H1 (cell line): Measurements from ENCODE around the gene TTL. TPM values are rescaled to one million over a fixed set of nuclear protein-coding genes. Genes with fewer than 3 reads are reported as not detected.

Experiments used
- CTCF ChIA-PET: fragments of 300-600 bp; sonication (Branson Sonifier 250); formaldehyde crosslinking; loops from one replicate; lab custom pipeline; 2021; ENCODE audit not compliant: partially characterized antibody; lab: Charles Lee
- POLR2A ChIA-PET: fragments of 300-600 bp; sonication (Branson Sonifier 250); formaldehyde crosslinking; loops from one replicate; lab custom pipeline; 2021; ENCODE audit warnings: inconsistent platforms; ENCODE audit not compliant: partially characterized antibody; lab: Charles Lee
- DNase-seq, 2 experiments: peaks; one replicate each; pipeline versions ENCODE4 v3.0.0 to v3.0.0-alpha.2; 2010 to 2022; ENCODE audit warnings: low spot score in 2 of 2, low read depth in 1 of 2, mixed read lengths in 1 of 2
- FAIRE-seq: peaks from 2 replicates; lab custom pipeline; 2011; peaks lifted over from hg19 to GRCh38; lab: Jason Lieb, UNC
- H2AFZ ChIP-seq: 2 replicates; pipeline ENCODE4 v1.8.1; 2012; ENCODE audit warnings: low read length, inconsistent platforms
- H2AK5ac ChIP-seq: 2 replicates; pipeline ENCODE4 v1.6.1; 2013; ENCODE audit warnings: low read depth, low read length
- H2BK120ac ChIP-seq: replicated peaks from 2 replicates; pipeline ENCODE3; 2013; ENCODE audit warnings: low read depth, low read length, inconsistent platforms
- H2BK12ac ChIP-seq: 2 replicates; pipeline ENCODE4 v1.6.1; 2013; ENCODE audit warnings: low read depth, low read length
- H2BK15ac ChIP-seq: 2 replicates; pipeline ENCODE4 v1.6.1; 2013; ENCODE audit warnings: low read length
- H2BK20ac ChIP-seq: 2 replicates; pipeline ENCODE4 v1.6.1; 2013; ENCODE audit warnings: low read length
- H2BK5ac ChIP-seq: 2 replicates; pipeline ENCODE4 v1.6.1; 2013; ENCODE audit warnings: low read depth, low read length
- H3K14ac ChIP-seq: 2 replicates; pipeline ENCODE4 v1.6.1; 2013; ENCODE audit warnings: inconsistent platforms; ENCODE audit not compliant: insufficient read length
- H3K18ac ChIP-seq: 2 replicates; pipeline ENCODE4 v1.6.1; 2013; ENCODE audit warnings: low read length; ENCODE audit errors: extremely low read depth
- H3K23ac ChIP-seq: 2 replicates; pipeline ENCODE4 v1.6.1; 2013; ENCODE audit warnings: inconsistent platforms; ENCODE audit not compliant: insufficient read length
- H3K23me2 ChIP-seq: 2 replicates; pipeline ENCODE4 v1.6.1; 2013; ENCODE audit warnings: low read depth, low read length
- H3K27ac ChIP-seq: 2 replicates; pipeline ENCODE4 v1.6.1; 2011; ENCODE audit warnings: low read depth, low read length, inconsistent platforms
- H3K27me3 ChIP-seq, 4 experiments: replicated peaks in 1 of 4; 1 replicate in 1 of 4; 2 replicates in 3 of 4; pipeline versions ENCODE4 v1.6.1 to v1.8.1; 2011 to 2013; ENCODE audit warnings: low read length in 3 of 4, mild to moderate bottlenecking in 3 of 4, inconsistent platforms in 2 of 4, mixed read lengths in 2 of 4, moderate library complexity in 1 of 4; ENCODE audit not compliant: control insufficient read depth in 3 of 4, insufficient read depth in 3 of 4; ENCODE audit errors: extremely low read depth in 1 of 4
- H3K36me3 ChIP-seq, 4 experiments: 2 replicates each; pipeline versions ENCODE4 v1.6.1 to v1.8.1; 2011 to 2013; ENCODE audit warnings: mild to moderate bottlenecking in 4 of 4, low read length in 3 of 4, moderate library complexity in 2 of 4, control low read depth in 1 of 4, inconsistent platforms in 1 of 4; ENCODE audit not compliant: insufficient read depth in 4 of 4, control insufficient read depth in 2 of 4
- H3K4ac ChIP-seq: replicated peaks from 2 replicates; pipeline ENCODE3; 2013; ENCODE audit warnings: low read length, low read depth, mixed read lengths, inconsistent platforms; ENCODE audit not compliant: insufficient read length
- H3K4me1 ChIP-seq, 4 experiments: replicated peaks in 1 of 4; 1 replicate in 1 of 4; 2 replicates in 3 of 4; pipeline versions ENCODE4 v1.6.1 to v1.8.1; 2011 to 2013; ENCODE audit warnings: low read length in 3 of 4, inconsistent platforms in 2 of 4, mixed read lengths in 1 of 4; ENCODE audit not compliant: insufficient read depth in 4 of 4, control insufficient read depth in 3 of 4
- H3K4me2 ChIP-seq, 2 experiments: 2 replicates each; pipeline versions ENCODE4 v1.6.1 to v1.8.1; 2011 to 2013; ENCODE audit warnings: low read depth in 2 of 2, low read length in 2 of 2, control low read depth in 1 of 2, inconsistent platforms in 1 of 2, mild to moderate bottlenecking in 1 of 2; ENCODE audit not compliant: insufficient read depth in 1 of 2
- H3K4me3 ChIP-seq, 4 experiments: fragments of 200-600, 300-600 bp in 1 of 4; sonication (generic), shearing (Covaris generic), sonication (Bioruptor Twin) in 1 of 4; 2 replicates each; pipeline versions ENCODE4 v1.5.1 to v1.8.1; 2011 to 2016; ENCODE audit warnings: low read length in 4 of 4, low read depth in 3 of 4, control low read depth in 2 of 4, inconsistent platforms in 2 of 4, mild to moderate bottlenecking in 2 of 4, mixed read lengths in 1 of 4, moderate library complexity in 1 of 4; ENCODE audit not compliant: insufficient read depth in 2 of 4; ENCODE audit errors: extremely low read depth in 1 of 4
- H3K56ac ChIP-seq: replicated peaks from 2 replicates; pipeline ENCODE3; 2013; ENCODE audit warnings: low read depth, mild to moderate bottlenecking, mixed read lengths, low read length, inconsistent platforms; ENCODE audit not compliant: insufficient read length
- H3K79me1 ChIP-seq: 2 replicates; pipeline ENCODE4 v1.6.1; 2013; ENCODE audit warnings: low read depth, low read length, control low read depth
- H3K79me2 ChIP-seq, 2 experiments: 2 replicates each; pipeline versions ENCODE4 v1.6.1 to v1.8.1; 2012 to 2013; ENCODE audit warnings: low read length in 2 of 2, mild to moderate bottlenecking in 2 of 2, inconsistent platforms in 1 of 2; ENCODE audit not compliant: insufficient read depth in 2 of 2, control insufficient read depth in 1 of 2
- H3K9ac ChIP-seq, 4 experiments: replicated peaks in 1 of 4; 1 replicate in 1 of 4; 2 replicates in 3 of 4; pipeline versions ENCODE4 v1.6.1 to v1.8.1; 2011 to 2013; ENCODE audit warnings: low read depth in 3 of 4, low read length in 3 of 4, control low read depth in 2 of 4, mild to moderate bottlenecking in 2 of 4, moderate library complexity in 2 of 4, inconsistent platforms in 1 of 4; ENCODE audit errors: extremely low read depth in 1 of 4
- H3K9me3 ChIP-seq, 2 experiments: 2 replicates each; pipeline versions ENCODE4 v1.6.1 to v1.8.1; 2012 to 2013; ENCODE audit warnings: mild to moderate bottlenecking in 2 of 2, moderate library complexity in 2 of 2, control low read depth in 1 of 2, inconsistent platforms in 1 of 2, low read depth in 1 of 2, low read length in 1 of 2, mixed read lengths in 1 of 2; ENCODE audit not compliant: insufficient read depth in 2 of 2
- H4K20me1 ChIP-seq, 2 experiments: replicated peaks in 1 of 2; 2 replicates each; pipeline versions ENCODE3 to v1.8.1; 2011 to 2013; ENCODE audit warnings: inconsistent platforms in 2 of 2, low read length in 2 of 2, mild to moderate bottlenecking in 1 of 2; ENCODE audit not compliant: insufficient read depth in 2 of 2, control insufficient read depth in 1 of 2
- H4K5ac ChIP-seq: 2 replicates; pipeline ENCODE4 v1.6.1; 2013; ENCODE audit warnings: low read length, low read depth, mixed read lengths, inconsistent platforms; ENCODE audit not compliant: insufficient read length
- H4K8ac ChIP-seq: 2 replicates; pipeline ENCODE4 v1.8.0; 2013; ENCODE audit warnings: mild to moderate bottlenecking, moderate library complexity, low read length, inconsistent platforms; ENCODE audit not compliant: insufficient read depth; ENCODE audit errors: extremely low read depth
- H4K91ac ChIP-seq: replicated peaks from 2 replicates; pipeline ENCODE3; 2013; ENCODE audit warnings: low read length, mixed read lengths, inconsistent platforms; ENCODE audit not compliant: insufficient read length
- BCL11A ChIP-seq, 2 experiments: IDR thresholded peaks; one replicate each; pipeline ENCODE4 v1.6.1; 2011; ENCODE audit warnings: low read depth in 2 of 2, low read length in 2 of 2, mild to moderate bottlenecking in 2 of 2
- FOSL1 ChIP-seq: IDR thresholded peaks from 2 replicates; pipeline ENCODE4 v1.6.1; 2011; ENCODE audit warnings: mild to moderate bottlenecking, low read depth, low read length, moderate library complexity; ENCODE audit not compliant: insufficient read depth
- HDAC6 ChIP-seq: IDR thresholded peaks from one replicate; pipeline ENCODE4 v1.7.1; 2012; ENCODE audit warnings: low read depth, mild to moderate bottlenecking, inconsistent platforms, low read length, moderate library complexity
- KDM4A ChIP-seq: IDR thresholded peaks from one replicate; pipeline ENCODE4 v1.7.1; 2012; ENCODE audit warnings: low read depth, mild to moderate bottlenecking, moderate library complexity, low read length, inconsistent platforms; ENCODE audit not compliant: severe bottlenecking
- KDM5A ChIP-seq: fragments of 200-600 bp; IDR thresholded peaks from 2 replicates; pipeline ENCODE4 v1.7.1; 2012; ENCODE audit warnings: mild to moderate bottlenecking, low read length, inconsistent platforms, mixed read lengths
- SP2 ChIP-seq: IDR thresholded peaks from 2 replicates; pipeline ENCODE4 v1.6.1; 2012; ENCODE audit warnings: mild to moderate bottlenecking, low read length, inconsistent platforms
- SRF ChIP-seq: IDR thresholded peaks from 2 replicates; pipeline ENCODE4 v1.6.1; 2011; ENCODE audit warnings: mild to moderate bottlenecking, low read depth, low read length, moderate library complexity
- TAF7 ChIP-seq: optimal IDR thresholded peaks from 2 replicates; pipeline ENCODE3; 2011; ENCODE audit warnings: low read depth, mild to moderate bottlenecking, inconsistent platforms, low read length, moderate library complexity, borderline replicate concordance
- TBP ChIP-seq: IDR thresholded peaks from 2 replicates; pipeline ENCODE4 v1.6.1; 2011; ENCODE audit warnings: low read depth, low read length, improper control_type of control experiment
- TCF12 ChIP-seq: IDR thresholded peaks from 2 replicates; pipeline ENCODE4 v1.6.1; 2011; ENCODE audit warnings: low read depth, mild to moderate bottlenecking, low read length
- ZNF274 ChIP-seq: IDR thresholded peaks from 2 replicates; pipeline ENCODE4 v1.7.0; 2012; ENCODE audit warnings: low read length, borderline replicate concordance; ENCODE audit errors: extremely low read depth
- WGBS, 2 experiments: shearing (Covaris generic) in 1 of 2; methylation state at CpG; one replicate each; pipeline versions ENCODE4 v1.1.6 to v1.1.7; 2013 to 2015; ENCODE audit warnings: low lambda C conversion rate in 2 of 2, mixed read lengths in 2 of 2, inconsistent platforms in 1 of 2, low coverage in 1 of 2, missing lambda C conversion rate in 1 of 2; ENCODE audit not compliant: insufficient replicate concordance in 2 of 2, insufficient coverage in 1 of 2, insufficient read length in 1 of 2; ENCODE audit errors: extremely low coverage in 1 of 2, missing lambda C conversion rate in 1 of 2; 5-methylcytosine and 5-hydroxymethylcytosine counted together
- polyA plus RNA-seq, 7 experiments: library from polyadenylated mRNA; depleted of rRNA in 3 of 7; stranded (reverse) in 5 of 7; unstranded in 2 of 7; fragments of >200 nt in 5 of 7; fragments of 200-250 nt in 2 of 7; gene quantifications; 1 replicate in 5 of 7; 2 replicates in 1 of 7; 4 replicates in 1 of 7; pipeline versions ENCODE4 v1.2.1 to v1.2.3, GENCODE V29; 2011 to 2013; ENCODE audit warnings: missing spikeins in 2 of 7, mixed read lengths in 2 of 7
- total RNA-seq: library from RNA; stranded (reverse); fragmentation: NEBNext Ultra II Directional; extraction: Animal tissue kit (Norgen Biotek cat#: 25700); gene quantifications from 2 replicates; pipeline ENCODE4 v1.2.1, GENCODE V29; 2021
- TF ChIP-seq, protein P1 (sequence below), 3 experiments: IDR thresholded peaks; 1 replicate in 2 of 3; 2 replicates in 1 of 3; pipeline versions ENCODE4 v1.5.1 to v1.6.1; 2011; ENCODE audit warnings: low read length in 3 of 3, mild to moderate bottlenecking in 3 of 3, inconsistent platforms in 2 of 3, low read depth in 1 of 3, moderate library complexity in 1 of 3; ENCODE audit not compliant: insufficient read depth in 1 of 3; ENCODE audit errors: control extremely low read depth in 1 of 3

TTL gene
- total and polyA plus RNA-seq, 2 of the 8 experiments (the other 6 are each of a cell fraction or from before 2014, with no cell fraction given), result 17.5 to 57.1 TPM

DNA sequence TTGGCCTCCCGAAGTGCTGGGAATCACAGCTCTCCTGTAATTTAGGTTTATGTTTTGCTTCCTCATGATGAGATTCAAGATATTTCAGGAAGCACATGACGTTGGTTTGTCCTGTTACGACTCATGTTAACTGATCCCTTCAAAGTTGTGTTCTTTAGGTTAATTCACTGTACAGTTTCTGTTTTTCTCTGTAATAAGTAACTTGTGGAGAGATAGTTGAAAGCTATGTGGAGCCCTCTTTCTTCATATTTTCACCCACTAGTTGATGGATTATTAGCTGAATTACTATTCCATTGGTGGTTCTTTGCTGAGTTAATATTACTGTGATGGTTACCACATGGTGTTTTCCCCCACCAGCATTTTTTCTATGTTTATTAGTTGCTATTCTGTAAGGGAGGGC is 84.1 kb downstream of the TTL start:
- DNase-seq (no peak), FAIRE-seq (no peak)
- H3K14ac ChIP-seq, result no peak overlapping the region
- no peak overlapping the region for H2BK20ac ChIP-seq
- H2BK5ac ChIP-seq, result no peak overlapping the region
- peaks cover 0 to 3% of the 10 kb centered on the region in 2 experiments for H4K20me1 ChIP-seq
- no peaks in the 10 kb centered on the region for H3K4me1 ChIP-seq
- no peak overlapping the region for H3K4me2 ChIP-seq
- no peaks in the 10 kb centered on the region for H3K23me2 ChIP-seq
- H2BK12ac ChIP-seq, result no peak overlapping the region
- no peak overlapping the region for H2BK15ac ChIP-seq
- H4K91ac ChIP-seq, result no peak overlapping the region
- no peak overlapping the region for H3K27ac ChIP-seq
- H3K4ac ChIP-seq, result no peak overlapping the region
- no peaks in the 10 kb centered on the region for H3K79me1 ChIP-seq
- no peak overlapping the region for H3K56ac ChIP-seq
- H3K9ac ChIP-seq, result no peak overlapping the region
- no peaks in the 10 kb centered on the region for H3K9me3 ChIP-seq
- H2AK5ac ChIP-seq, result no peak overlapping the region
- WGBS, 2 experiments, result 96% methylated on average over 3 of the region's 3 CpGs; no CpG with 5 or more reads in 1 of the 2 experiments
- H2AFZ ChIP-seq, result no peak overlapping the region
- no peak overlapping the region for H2BK120ac ChIP-seq
- H3K36me3 ChIP-seq, result peaks cover 11 to 76% (median 55%) of the 10 kb centered on the region in 4 experiments; a peak in 7 of 8 replicates
- no peak overlapping the region for H3K23ac ChIP-seq
- no peak overlapping the region for H4K8ac ChIP-seq
- no peak overlapping the region for H3K18ac ChIP-seq
- H3K27me3 ChIP-seq, result no peaks in the 10 kb centered on the region
- no peak overlapping the region for H3K4me3 ChIP-seq
- ChIA-PET POLR2A (no interaction called here), CTCF (interaction anchor here (0.9 to 1.4 kb wide), 2 partner anchors 9 to 393 kb away, joined by 3 read pairs; no protein-coding TSS in a partner anchor)
- no peaks in the 10 kb centered on the region for H3K79me2 ChIP-seq
- no peak overlapping the region for H4K5ac ChIP-seq
- no peak for TF ChIP-seq HDAC6
- no peak for TF ChIP-seq ZNF274
- TF ChIP-seq SP2, result no peak
- no peak for TF ChIP-seq FOSL1
- no peak for TF ChIP-seq KDM5A
- TF ChIP-seq SRF, result no peak
- TF ChIP-seq TBP, result no peak
- no peak for TF ChIP-seq BCL11A (IDR thresholded peaks at IDR 0.05; ENCODE audit: low read depth in 2 of 2, low read length in 2 of 2)
- TF ChIP-seq KDM4A, result no peak
- TF ChIP-seq TCF12, result no peak
- no peak for TF ChIP-seq TAF7
- TF ChIP-seq, protein P1, sequence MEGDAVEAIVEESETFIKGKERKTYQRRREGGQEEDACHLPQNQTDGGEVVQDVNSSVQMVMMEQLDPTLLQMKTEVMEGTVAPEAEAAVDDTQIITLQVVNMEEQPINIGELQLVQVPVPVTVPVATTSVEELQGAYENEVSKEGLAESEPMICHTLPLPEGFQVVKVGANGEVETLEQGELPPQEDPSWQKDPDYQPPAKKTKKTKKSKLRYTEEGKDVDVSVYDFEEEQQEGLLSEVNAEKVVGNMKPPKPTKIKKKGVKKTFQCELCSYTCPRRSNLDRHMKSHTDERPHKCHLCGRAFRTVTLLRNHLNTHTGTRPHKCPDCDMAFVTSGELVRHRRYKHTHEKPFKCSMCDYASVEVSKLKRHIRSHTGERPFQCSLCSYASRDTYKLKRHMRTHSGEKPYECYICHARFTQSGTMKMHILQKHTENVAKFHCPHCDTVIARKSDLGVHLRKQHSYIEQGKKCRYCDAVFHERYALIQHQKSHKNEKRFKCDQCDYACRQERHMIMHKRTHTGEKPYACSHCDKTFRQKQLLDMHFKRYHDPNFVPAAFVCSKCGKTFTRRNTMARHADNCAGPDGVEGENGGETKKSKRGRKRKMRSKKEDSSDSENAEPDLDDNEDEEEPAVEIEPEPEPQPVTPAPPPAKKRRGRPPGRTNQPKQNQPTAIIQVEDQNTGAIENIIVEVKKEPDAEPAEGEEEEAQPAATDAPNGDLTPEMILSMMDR (IDR thresholded peaks at IDR 0.05; ENCODE audit: control extremely low read depth in 1 of 3, insufficient read depth in 1 of 3, low read depth in 1 of 3, low read length in 3 of 3), result no peak
